SK-N-SH (cell line): ENCODE data around the gene CLMN. TPM values are rescaled to one million over a fixed set of nuclear protein-coding genes. Genes with fewer than 3 reads are reported as not detected.

Experiments used
- CTCF ChIA-PET: fragments of 300-600, 350-600 bp; formaldehyde crosslinking; extraction: SDS; loops from one replicate; lab custom pipeline; 2021; lab: Yijun Ruan, JAX
- POLR2A ChIA-PET: fragments of 350-600 bp; sonication (Branson Sonifier 250); formaldehyde crosslinking; extraction: SDS; loops from one replicate; lab custom pipeline; 2020; ENCODE audit warnings: antibody characterized with exemption, inconsistent platforms; lab: Yijun Ruan, JAX
- DNase-seq: peaks from one replicate; pipeline ENCODE4 v3.0.0; 2012
- H2AFZ ChIP-seq: fragments of 200-600 bp; sonication (generic); 2 replicates; pipeline ENCODE4 v1.8.1; 2016; ENCODE audit warnings: antibody characterized with exemption, mild to moderate bottlenecking, low read depth
- H3F3A ChIP-seq: fragments of 200-600 bp; sonication (generic); replicated peaks from 2 replicates; pipeline ENCODE3; 2016; ENCODE audit warnings: antibody characterized with exemption, mild to moderate bottlenecking; ENCODE audit not compliant: insufficient read depth
- H3K27ac ChIP-seq, 2 experiments: fragments of 200-500 bp in 1 of 2; fragments of 200-600 bp in 1 of 2; sonication (Bioruptor generic) in 1 of 2; sonication (generic), shearing (Covaris generic) in 1 of 2; 2 replicates each; pipeline versions ENCODE4 v1.5.1 to v1.6.1; 2014 to 2016; ENCODE audit warnings: low read depth in 2 of 2, inconsistent platforms in 1 of 2, low read length in 1 of 2, mild to moderate bottlenecking in 1 of 2, mixed read lengths in 1 of 2
- H3K27me3 ChIP-seq: fragments of 200-600 bp; sonication (generic), shearing (Covaris generic); 2 replicates; pipeline ENCODE4 v1.6.1; 2016; ENCODE audit warnings: mixed run types; ENCODE audit not compliant: insufficient read depth
- H3K36me3 ChIP-seq, 2 experiments: fragments of 200-500 bp in 1 of 2; fragments of 200-600 bp in 1 of 2; sonication (Bioruptor generic) in 1 of 2; sonication (generic) in 1 of 2; replicated peaks in 1 of 2; 2 replicates each; pipeline versions ENCODE3 to v1.5.1; 2014 to 2016; ENCODE audit warnings: low read length in 1 of 2, mild to moderate bottlenecking in 1 of 2; ENCODE audit not compliant: insufficient read depth in 2 of 2, control insufficient read depth in 1 of 2
- H3K4me1 ChIP-seq, 2 experiments: fragments of 200-500 bp in 1 of 2; fragments of 200-600 bp in 1 of 2; sonication (Bioruptor generic) in 1 of 2; sonication (generic), shearing (Covaris generic) in 1 of 2; 2 replicates each; pipeline versions ENCODE4 v1.5.1 to v1.6.1; 2014 to 2016; ENCODE audit warnings: low read depth in 1 of 2, low read length in 1 of 2, mixed run types in 1 of 2; ENCODE audit not compliant: insufficient read depth in 2 of 2, control insufficient read depth in 1 of 2
- H3K4me2 ChIP-seq: fragments of 200-600 bp; sonication (generic), shearing (Covaris generic); 2 replicates; pipeline ENCODE4 v1.6.1; 2017; ENCODE audit warnings: mixed run types
- H3K4me3 ChIP-seq, 2 experiments: fragments of 200-500 bp in 1 of 2; fragments of 200-600 bp in 1 of 2; sonication (Bioruptor generic) in 1 of 2; sonication (generic), shearing (Covaris generic) in 1 of 2; 2 replicates each; pipeline versions ENCODE4 v1.5.1 to v1.8.1; 2014 to 2016; ENCODE audit warnings: low read depth in 2 of 2, inconsistent platforms in 1 of 2, low read length in 1 of 2, mild to moderate bottlenecking in 1 of 2, mixed read lengths in 1 of 2, moderate library complexity in 1 of 2
- H3K79me2 ChIP-seq: fragments of 200-600 bp; sonication (generic); 2 replicates; pipeline ENCODE4 v1.8.1; 2017; ENCODE audit warnings: mild to moderate bottlenecking; ENCODE audit not compliant: insufficient read depth
- H3K9ac ChIP-seq: fragments of 200-600 bp; sonication (generic); 2 replicates; pipeline ENCODE4 v1.6.1; 2017; ENCODE audit warnings: mixed run types
- H3K9me2 ChIP-seq: fragments of 200-600 bp; sonication (generic); 2 replicates; pipeline ENCODE4 v1.6.1; 2017; ENCODE audit warnings: mixed run types
- H3K9me3 ChIP-seq: fragments of 200-600 bp; sonication (generic); 2 replicates; pipeline ENCODE4 v1.6.1; 2017; ENCODE audit warnings: mixed run types, mild to moderate bottlenecking, moderate library complexity
- H4K20me1 ChIP-seq: fragments of 200-600 bp; sonication (generic); 2 replicates; pipeline ENCODE4 v1.6.1; 2017; ENCODE audit warnings: mild to moderate bottlenecking, mixed run types; ENCODE audit not compliant: insufficient read depth
- EP300 ChIP-seq, 2 experiments: IDR thresholded peaks; 2 replicates each; pipeline versions ENCODE4 v1.4.0 to v1.6.1; 2012; ENCODE audit warnings: borderline replicate concordance in 1 of 2, low read depth in 1 of 2, low read length in 1 of 2
- EZH2phosphoT487 ChIP-seq: fragments of 200-600 bp; sonication (generic); IDR thresholded peaks from 2 replicates; pipeline ENCODE4 v1.6.1; 2017; ENCODE audit warnings: low read depth, mixed run types, mild to moderate bottlenecking, antibody characterized with exemption, moderate library complexity, borderline replicate concordance
- FOSL2 ChIP-seq: IDR thresholded peaks from 2 replicates; pipeline ENCODE4 v1.4.0; 2012; ENCODE audit warnings: low read depth, mild to moderate bottlenecking, moderate library complexity, borderline replicate concordance
- FOXJ3 ChIP-seq: sonication (generic); formaldehyde crosslinking; IDR thresholded peaks from 2 replicates; pipeline ENCODE4 v1.5.1; 2020; ENCODE audit warnings: mild to moderate bottlenecking, missing genetic modification reagents
- FOXM1 ChIP-seq: IDR thresholded peaks from 2 replicates; pipeline ENCODE4 v1.4.0; 2012; ENCODE audit warnings: low read depth, mild to moderate bottlenecking
- GATA2 ChIP-seq: sonication (generic); formaldehyde crosslinking; IDR thresholded peaks from 2 replicates; pipeline ENCODE4 v1.5.0; 2020; ENCODE audit warnings: mild to moderate bottlenecking, missing genetic modification reagents
- MEF2A ChIP-seq: IDR thresholded peaks from 2 replicates; pipeline ENCODE4 v1.4.0; 2012; ENCODE audit warnings: low read depth, borderline replicate concordance
- NRF1 ChIP-seq: IDR thresholded peaks from 2 replicates; pipeline ENCODE4 v1.6.1; 2012; ENCODE audit warnings: low read depth, mild to moderate bottlenecking, low read length
- RFX5 ChIP-seq: IDR thresholded peaks from 2 replicates; pipeline ENCODE4 v1.6.1; 2012; ENCODE audit warnings: mild to moderate bottlenecking, improper control_type of control experiment, low read length
- RXRA ChIP-seq: IDR thresholded peaks from 2 replicates; pipeline ENCODE4 v1.4.0; 2012; ENCODE audit warnings: low read depth, mild to moderate bottlenecking, borderline replicate concordance
- TAF1 ChIP-seq: IDR thresholded peaks from 2 replicates; pipeline ENCODE4 v1.6.1; 2012; ENCODE audit warnings: low read depth, mild to moderate bottlenecking, low read length, moderate library complexity, borderline replicate concordance
- TCF12 ChIP-seq: IDR thresholded peaks from 2 replicates; pipeline ENCODE4 v1.4.0; 2012
- TEAD4 ChIP-seq: IDR thresholded peaks from 2 replicates; pipeline ENCODE4 v1.4.0; 2012; ENCODE audit warnings: mild to moderate bottlenecking, borderline replicate concordance; ENCODE audit not compliant: insufficient read depth
- YY1 ChIP-seq: IDR thresholded peaks from 2 replicates; pipeline ENCODE4 v1.4.0; 2012; ENCODE audit warnings: low read depth, mild to moderate bottlenecking
- WGBS: methylation state at CpG from one replicate; pipeline ENCODE4 v1.1.6; 2017; ENCODE audit warnings: low lambda C conversion rate; 5-methylcytosine and 5-hydroxymethylcytosine counted together
- polyA plus RNA-seq, 3 experiments: library from polyadenylated mRNA; depleted of rRNA; stranded (reverse); fragments of >200 nt; gene quantifications; 2 replicates each; pipeline ENCODE4 v1.2.3, GENCODE V29; 2012
- TF ChIP-seq, protein P1 (sequence below): IDR thresholded peaks from 2 replicates; pipeline ENCODE4 v1.4.0; 2012; ENCODE audit warnings: low read depth
- TF ChIP-seq, protein P2 (sequence below): fragments of 200-600 bp; sonication (generic); IDR thresholded peaks from 2 replicates; pipeline ENCODE4 v1.6.1; 2017; ENCODE audit warnings: antibody characterized with exemption, mild to moderate bottlenecking, moderate library complexity
- TF ChIP-seq, protein P3 (sequence below): IDR thresholded peaks from 2 replicates; pipeline ENCODE4 v1.4.0; 2012; ENCODE audit warnings: low read depth, borderline replicate concordance

The CLMN gene
- polyA plus RNA-seq, 1 of the 3 experiments (the other 2 are of a cell fraction), result 1.4 TPM

DNA sequence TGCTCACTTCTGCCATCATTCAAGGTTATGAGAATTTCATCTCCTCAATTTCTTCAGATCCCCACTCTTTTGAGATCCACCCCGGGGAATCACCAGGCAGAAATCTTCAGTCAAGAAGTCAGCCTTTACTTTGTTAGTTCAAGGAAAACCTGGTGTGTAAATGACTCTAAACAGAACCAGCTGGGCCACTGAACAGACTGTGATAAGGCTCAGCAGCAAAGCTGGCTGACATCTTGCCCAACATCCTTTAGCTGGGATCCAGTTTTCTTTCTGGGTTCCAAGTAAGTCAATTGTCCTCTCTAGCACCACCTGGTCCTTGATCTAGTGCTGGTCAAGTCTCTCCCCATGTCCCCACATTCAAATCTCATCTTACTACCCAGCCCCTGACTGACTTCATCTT is 11.6 kb downstream of the CLMN start:
- Histone ChIP-seq H3K27ac (no peak overlapping the region), H3K27me3 (no peaks in the 10 kb centered on the region), H3F3A (no peaks in the 10 kb centered on the region), H3K4me2 (no peak overlapping the region), H3K4me3 (no peak overlapping the region), H3K4me1 (peaks cover 12 to 20% of the 10 kb centered on the region in 2 experiments; a peak in 2 of 4 replicates), H3K9me3 (no peaks in the 10 kb centered on the region), H3K9ac (no peak overlapping the region), H2AFZ (no peak overlapping the region), H3K36me3 (no peaks in the 10 kb centered on the region), H3K9me2 (no peaks in the 10 kb centered on the region), H3K79me2 (no peaks in the 10 kb centered on the region), H4K20me1 (no peaks in the 10 kb centered on the region)
- 92% methylated on average over 1 of the region's 1 CpG for whole genome bisulfite sequencing
- TF ChIP-seq RFX5, result no peak
- TF ChIP-seq TAF1, result no peak
- TF ChIP-seq, protein P1, sequence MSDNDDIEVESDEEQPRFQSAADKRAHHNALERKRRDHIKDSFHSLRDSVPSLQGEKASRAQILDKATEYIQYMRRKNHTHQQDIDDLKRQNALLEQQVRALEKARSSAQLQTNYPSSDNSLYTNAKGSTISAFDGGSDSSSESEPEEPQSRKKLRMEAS, result no peak
- no peak for TF ChIP-seq TCF12
- no peak for TF ChIP-seq NRF1
- no peak for TF ChIP-seq RXRA
- TF ChIP-seq TEAD4, result no peak
- TF ChIP-seq EP300 (IDR thresholded peaks at IDR 0.05; ENCODE audit: borderline replicate concordance in 1 of 2, low read depth in 1 of 2, low read length in 1 of 2), result no peak
- TF ChIP-seq, protein P2, sequence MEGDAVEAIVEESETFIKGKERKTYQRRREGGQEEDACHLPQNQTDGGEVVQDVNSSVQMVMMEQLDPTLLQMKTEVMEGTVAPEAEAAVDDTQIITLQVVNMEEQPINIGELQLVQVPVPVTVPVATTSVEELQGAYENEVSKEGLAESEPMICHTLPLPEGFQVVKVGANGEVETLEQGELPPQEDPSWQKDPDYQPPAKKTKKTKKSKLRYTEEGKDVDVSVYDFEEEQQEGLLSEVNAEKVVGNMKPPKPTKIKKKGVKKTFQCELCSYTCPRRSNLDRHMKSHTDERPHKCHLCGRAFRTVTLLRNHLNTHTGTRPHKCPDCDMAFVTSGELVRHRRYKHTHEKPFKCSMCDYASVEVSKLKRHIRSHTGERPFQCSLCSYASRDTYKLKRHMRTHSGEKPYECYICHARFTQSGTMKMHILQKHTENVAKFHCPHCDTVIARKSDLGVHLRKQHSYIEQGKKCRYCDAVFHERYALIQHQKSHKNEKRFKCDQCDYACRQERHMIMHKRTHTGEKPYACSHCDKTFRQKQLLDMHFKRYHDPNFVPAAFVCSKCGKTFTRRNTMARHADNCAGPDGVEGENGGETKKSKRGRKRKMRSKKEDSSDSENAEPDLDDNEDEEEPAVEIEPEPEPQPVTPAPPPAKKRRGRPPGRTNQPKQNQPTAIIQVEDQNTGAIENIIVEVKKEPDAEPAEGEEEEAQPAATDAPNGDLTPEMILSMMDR, result no peak
- TF ChIP-seq FOXJ3 (CRISPR knock-in tag), result no peak
- no peak for TF ChIP-seq FOSL2
- TF ChIP-seq, protein P3, sequence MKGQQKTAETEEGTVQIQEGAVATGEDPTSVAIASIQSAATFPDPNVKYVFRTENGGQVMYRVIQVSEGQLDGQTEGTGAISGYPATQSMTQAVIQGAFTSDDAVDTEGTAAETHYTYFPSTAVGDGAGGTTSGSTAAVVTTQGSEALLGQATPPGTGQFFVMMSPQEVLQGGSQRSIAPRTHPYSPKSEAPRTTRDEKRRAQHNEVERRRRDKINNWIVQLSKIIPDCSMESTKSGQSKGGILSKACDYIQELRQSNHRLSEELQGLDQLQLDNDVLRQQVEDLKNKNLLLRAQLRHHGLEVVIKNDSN, result no peak
- no peak for TF ChIP-seq EZH2phosphoT487
- TF ChIP-seq YY1, result no peak
- no peak for TF ChIP-seq GATA2
- TF ChIP-seq MEF2A, result no peak
- no peak for TF ChIP-seq FOXM1
- CTCF ChIA-PET, result interaction anchor here (1.7 kb wide), 1 partner anchor 8 kb away, joined by 4 read pairs; no protein-coding TSS in a partner anchor
- no peak for DNase-seq
- POLR2A ChIA-PET, result no interaction called here
